GM23338 (cell line): ENCODE measurements around the gene TRIM72.

ENCODE experiments used
- CREB1 ChIP-seq: fragments of 250-450 bp; sonication (Bioruptor Pico); IDR thresholded peaks from 2 replicates; pipeline ENCODE4 v1.5.0; 2020; ENCODE audit warnings: low read depth, mild to moderate bottlenecking, moderate library complexity
- EZH2 ChIP-seq: fragments of 200-600 bp; sonication (generic); IDR thresholded peaks from one replicate; pipeline ENCODE4 v1.8.0; 2017; ENCODE audit warnings: antibody characterized with exemption, mild to moderate bottlenecking, low read depth; ENCODE audit not compliant: unreplicated experiment
- EZH2phosphoT487 ChIP-seq: fragments of 200-600 bp; sonication (generic); IDR thresholded peaks from one replicate; pipeline ENCODE4 v1.8.1; 2018; ENCODE audit warnings: antibody characterized with exemption; ENCODE audit not compliant: unreplicated experiment
- JUNB ChIP-seq: IDR thresholded peaks from one replicate; pipeline ENCODE4 v1.6.1; 2016; ENCODE audit warnings: antibody characterized with exemption; ENCODE audit not compliant: unreplicated experiment
- NANOG ChIP-seq: IDR thresholded peaks from 2 replicates; pipeline ENCODE4 v1.6.1; 2016; ENCODE audit warnings: antibody characterized with exemption, borderline replicate concordance
- POLR2AphosphoS5 ChIP-seq: IDR thresholded peaks from 2 replicates; pipeline ENCODE4 v1.6.1; 2016; ENCODE audit warnings: antibody characterized with exemption, low read depth
- STAT1 ChIP-seq: IDR thresholded peaks from one replicate; pipeline ENCODE4 v1.6.1; 2016; ENCODE audit warnings: antibody characterized with exemption; ENCODE audit not compliant: unreplicated experiment
- ZNF114 ChIP-seq: fragments of 250-450 bp; sonication (Bioruptor Pico); IDR thresholded peaks from 2 replicates; pipeline ENCODE4 v1.5.0; 2020; ENCODE audit warnings: mild to moderate bottlenecking, moderate library complexity
- ZNF331 ChIP-seq: fragments of 250-450 bp; sonication (Bioruptor Pico); IDR thresholded peaks from 2 replicates; pipeline ENCODE4 v1.5.0; 2020; ENCODE audit warnings: low read depth, mild to moderate bottlenecking, moderate library complexity
- TF ChIP-seq, protein P1 (sequence below): IDR thresholded peaks from one replicate; pipeline ENCODE4 v1.6.1; 2018; ENCODE audit warnings: antibody characterized with exemption; ENCODE audit not compliant: unreplicated experiment
- TF ChIP-seq, protein P2 (sequence below), 2 experiments: fragments of 200-600 bp in 1 of 2; sonication (generic) in 1 of 2; conservative IDR thresholded peaks; 2 replicates each; pipeline versions ENCODE4 v1.5.1 to v1.6.1; 2016 to 2017; ENCODE audit warnings: antibody characterized with exemption in 2 of 2, low read depth in 2 of 2, mild to moderate bottlenecking in 2 of 2, moderate library complexity in 1 of 2
- TF ChIP-seq, protein P3 (sequence below): IDR thresholded peaks from 2 replicates; pipeline ENCODE4 v1.6.1; 2016; ENCODE audit warnings: antibody characterized with exemption

DNA sequence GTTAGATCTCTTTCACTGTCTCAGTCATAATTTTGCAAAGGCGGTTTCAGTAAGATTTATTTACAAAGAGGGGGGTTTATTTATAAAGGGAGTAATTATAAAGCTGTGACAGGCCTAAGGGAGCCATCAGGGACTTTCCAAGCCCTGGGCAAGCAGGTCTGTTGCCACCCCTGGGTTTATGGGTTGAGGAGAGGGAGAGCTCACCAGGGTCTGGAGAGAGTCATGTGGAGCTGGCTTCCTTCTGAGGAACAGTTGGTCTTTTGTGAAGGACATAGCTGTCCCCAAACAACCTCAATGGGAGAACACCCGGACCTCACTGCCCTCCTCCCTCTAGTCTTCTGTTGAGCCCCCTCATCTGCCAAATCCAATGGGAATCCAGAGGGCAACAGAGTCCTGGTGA is 55.6 kb downstream of the TRIM72 start:
- TF ChIP-seq, protein P1, sequence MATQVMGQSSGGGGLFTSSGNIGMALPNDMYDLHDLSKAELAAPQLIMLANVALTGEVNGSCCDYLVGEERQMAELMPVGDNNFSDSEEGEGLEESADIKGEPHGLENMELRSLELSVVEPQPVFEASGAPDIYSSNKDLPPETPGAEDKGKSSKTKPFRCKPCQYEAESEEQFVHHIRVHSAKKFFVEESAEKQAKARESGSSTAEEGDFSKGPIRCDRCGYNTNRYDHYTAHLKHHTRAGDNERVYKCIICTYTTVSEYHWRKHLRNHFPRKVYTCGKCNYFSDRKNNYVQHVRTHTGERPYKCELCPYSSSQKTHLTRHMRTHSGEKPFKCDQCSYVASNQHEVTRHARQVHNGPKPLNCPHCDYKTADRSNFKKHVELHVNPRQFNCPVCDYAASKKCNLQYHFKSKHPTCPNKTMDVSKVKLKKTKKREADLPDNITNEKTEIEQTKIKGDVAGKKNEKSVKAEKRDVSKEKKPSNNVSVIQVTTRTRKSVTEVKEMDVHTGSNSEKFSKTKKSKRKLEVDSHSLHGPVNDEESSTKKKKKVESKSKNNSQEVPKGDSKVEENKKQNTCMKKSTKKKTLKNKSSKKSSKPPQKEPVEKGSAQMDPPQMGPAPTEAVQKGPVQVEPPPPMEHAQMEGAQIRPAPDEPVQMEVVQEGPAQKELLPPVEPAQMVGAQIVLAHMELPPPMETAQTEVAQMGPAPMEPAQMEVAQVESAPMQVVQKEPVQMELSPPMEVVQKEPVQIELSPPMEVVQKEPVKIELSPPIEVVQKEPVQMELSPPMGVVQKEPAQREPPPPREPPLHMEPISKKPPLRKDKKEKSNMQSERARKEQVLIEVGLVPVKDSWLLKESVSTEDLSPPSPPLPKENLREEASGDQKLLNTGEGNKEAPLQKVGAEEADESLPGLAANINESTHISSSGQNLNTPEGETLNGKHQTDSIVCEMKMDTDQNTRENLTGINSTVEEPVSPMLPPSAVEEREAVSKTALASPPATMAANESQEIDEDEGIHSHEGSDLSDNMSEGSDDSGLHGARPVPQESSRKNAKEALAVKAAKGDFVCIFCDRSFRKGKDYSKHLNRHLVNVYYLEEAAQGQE, result no peak
- TF ChIP-seq, protein P2, sequence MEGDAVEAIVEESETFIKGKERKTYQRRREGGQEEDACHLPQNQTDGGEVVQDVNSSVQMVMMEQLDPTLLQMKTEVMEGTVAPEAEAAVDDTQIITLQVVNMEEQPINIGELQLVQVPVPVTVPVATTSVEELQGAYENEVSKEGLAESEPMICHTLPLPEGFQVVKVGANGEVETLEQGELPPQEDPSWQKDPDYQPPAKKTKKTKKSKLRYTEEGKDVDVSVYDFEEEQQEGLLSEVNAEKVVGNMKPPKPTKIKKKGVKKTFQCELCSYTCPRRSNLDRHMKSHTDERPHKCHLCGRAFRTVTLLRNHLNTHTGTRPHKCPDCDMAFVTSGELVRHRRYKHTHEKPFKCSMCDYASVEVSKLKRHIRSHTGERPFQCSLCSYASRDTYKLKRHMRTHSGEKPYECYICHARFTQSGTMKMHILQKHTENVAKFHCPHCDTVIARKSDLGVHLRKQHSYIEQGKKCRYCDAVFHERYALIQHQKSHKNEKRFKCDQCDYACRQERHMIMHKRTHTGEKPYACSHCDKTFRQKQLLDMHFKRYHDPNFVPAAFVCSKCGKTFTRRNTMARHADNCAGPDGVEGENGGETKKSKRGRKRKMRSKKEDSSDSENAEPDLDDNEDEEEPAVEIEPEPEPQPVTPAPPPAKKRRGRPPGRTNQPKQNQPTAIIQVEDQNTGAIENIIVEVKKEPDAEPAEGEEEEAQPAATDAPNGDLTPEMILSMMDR (conservative IDR thresholded peaks at IDR 0.05; ENCODE audit: low read depth in 2 of 2), result no peak
- TF ChIP-seq POLR2AphosphoS5, result no peak
- TF ChIP-seq EZH2phosphoT487, result no peak
- TF ChIP-seq EZH2, result no peak
- no peak for TF ChIP-seq ZNF331
- TF ChIP-seq ZNF114 (CRISPR knock-in tag), result no peak
- TF ChIP-seq, protein P3, sequence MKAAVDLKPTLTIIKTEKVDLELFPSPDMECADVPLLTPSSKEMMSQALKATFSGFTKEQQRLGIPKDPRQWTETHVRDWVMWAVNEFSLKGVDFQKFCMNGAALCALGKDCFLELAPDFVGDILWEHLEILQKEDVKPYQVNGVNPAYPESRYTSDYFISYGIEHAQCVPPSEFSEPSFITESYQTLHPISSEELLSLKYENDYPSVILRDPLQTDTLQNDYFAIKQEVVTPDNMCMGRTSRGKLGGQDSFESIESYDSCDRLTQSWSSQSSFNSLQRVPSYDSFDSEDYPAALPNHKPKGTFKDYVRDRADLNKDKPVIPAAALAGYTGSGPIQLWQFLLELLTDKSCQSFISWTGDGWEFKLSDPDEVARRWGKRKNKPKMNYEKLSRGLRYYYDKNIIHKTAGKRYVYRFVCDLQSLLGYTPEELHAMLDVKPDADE, result no peak
- TF ChIP-seq JUNB, result no peak
- no peak for TF ChIP-seq CREB1
- TF ChIP-seq STAT1, result no peak
- TF ChIP-seq NANOG, result no peak
